AG04449 (cell line): ENCODE measurements around the gene SOX10.

Source experiments
- CTCF ChIA-PET: fragments of 350-600 bp; formaldehyde crosslinking; extraction: SDS; loops from one replicate; lab custom pipeline; 2021; ENCODE audit warnings: antibody characterized with exemption; lab: Yijun Ruan, JAX
- POLR2A ChIA-PET: fragments of 400-600, 350-600 bp; formaldehyde crosslinking; extraction: SDS; loops from one replicate; lab custom pipeline; 2020; ENCODE audit warnings: antibody characterized with exemption, inconsistent platforms; lab: Yijun Ruan, JAX
- DNase-seq: peaks from one replicate; pipeline ENCODE4 v3.0.0-alpha.2; 2010; ENCODE audit warnings: low read depth, low spot score
- H3K4me3 ChIP-seq: 2 replicates; pipeline ENCODE4 v1.5.1; 2011; ENCODE audit warnings: low read depth, mild to moderate bottlenecking, control low read depth, low read length
- TF ChIP-seq, protein P1 (sequence below): IDR thresholded peaks from one replicate; pipeline ENCODE4 v1.5.1; 2011; ENCODE audit warnings: mild to moderate bottlenecking, moderate library complexity, low read length, control low read depth, inconsistent platforms; ENCODE audit not compliant: insufficient read depth; ENCODE audit errors: missing control alignments

SOX10 gene

DNA sequence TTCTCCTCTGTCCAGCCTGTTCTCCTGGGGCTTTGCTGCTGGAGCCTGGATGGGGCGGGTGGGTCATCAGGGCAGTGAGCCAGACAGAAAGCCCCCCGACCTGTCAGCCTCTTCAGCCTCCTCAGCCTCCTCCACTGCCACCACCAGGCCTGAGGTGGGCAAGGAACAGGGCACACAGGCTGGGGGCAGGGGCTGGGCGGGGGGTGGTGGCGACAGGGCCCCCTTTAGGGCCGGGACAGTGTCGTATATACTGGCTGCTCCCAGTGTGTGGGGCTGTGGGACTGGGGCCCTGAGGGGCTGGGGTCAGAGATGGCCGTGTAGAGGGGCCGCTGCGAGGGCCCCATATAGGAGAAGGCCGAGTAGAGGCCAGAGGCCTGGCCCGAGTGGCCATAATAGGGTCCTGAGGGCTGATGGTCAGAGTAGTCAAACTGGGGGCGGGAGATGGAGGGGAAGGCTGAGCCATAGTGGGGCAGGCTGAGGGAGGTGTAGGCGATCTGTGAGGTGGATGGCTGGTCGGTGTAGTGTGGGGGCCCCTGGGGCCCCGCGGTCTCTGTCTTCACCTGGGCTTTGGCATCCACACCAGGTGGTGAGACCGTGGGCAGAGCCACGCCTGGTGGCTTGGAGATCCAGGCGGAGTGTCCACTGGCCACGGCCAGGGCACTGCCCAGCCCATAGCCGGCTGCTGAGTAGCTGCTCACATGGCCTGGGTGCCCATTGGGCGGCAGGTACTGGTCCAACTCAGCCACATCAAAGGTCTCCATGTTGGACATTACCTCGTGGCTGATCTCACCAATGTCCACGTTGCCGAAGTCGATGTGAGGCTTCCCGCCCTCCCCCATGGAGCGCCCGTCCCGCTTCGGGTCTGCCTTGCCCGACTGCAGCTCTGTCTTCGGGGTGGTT is 10.8 kb downstream of the SOX10 start:
- ChIA-PET POLR2A (no interaction called here), CTCF (interaction anchor here (6.6 kb wide), 1 partner anchor 9 kb away, joined by 52 read pairs; no protein-coding TSS in a partner anchor)
- TF ChIP-seq, protein P1, sequence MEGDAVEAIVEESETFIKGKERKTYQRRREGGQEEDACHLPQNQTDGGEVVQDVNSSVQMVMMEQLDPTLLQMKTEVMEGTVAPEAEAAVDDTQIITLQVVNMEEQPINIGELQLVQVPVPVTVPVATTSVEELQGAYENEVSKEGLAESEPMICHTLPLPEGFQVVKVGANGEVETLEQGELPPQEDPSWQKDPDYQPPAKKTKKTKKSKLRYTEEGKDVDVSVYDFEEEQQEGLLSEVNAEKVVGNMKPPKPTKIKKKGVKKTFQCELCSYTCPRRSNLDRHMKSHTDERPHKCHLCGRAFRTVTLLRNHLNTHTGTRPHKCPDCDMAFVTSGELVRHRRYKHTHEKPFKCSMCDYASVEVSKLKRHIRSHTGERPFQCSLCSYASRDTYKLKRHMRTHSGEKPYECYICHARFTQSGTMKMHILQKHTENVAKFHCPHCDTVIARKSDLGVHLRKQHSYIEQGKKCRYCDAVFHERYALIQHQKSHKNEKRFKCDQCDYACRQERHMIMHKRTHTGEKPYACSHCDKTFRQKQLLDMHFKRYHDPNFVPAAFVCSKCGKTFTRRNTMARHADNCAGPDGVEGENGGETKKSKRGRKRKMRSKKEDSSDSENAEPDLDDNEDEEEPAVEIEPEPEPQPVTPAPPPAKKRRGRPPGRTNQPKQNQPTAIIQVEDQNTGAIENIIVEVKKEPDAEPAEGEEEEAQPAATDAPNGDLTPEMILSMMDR = no peak
- DNase-seq = no peak
- H3K4me3 ChIP-seq = no peak overlapping the region

DNA sequence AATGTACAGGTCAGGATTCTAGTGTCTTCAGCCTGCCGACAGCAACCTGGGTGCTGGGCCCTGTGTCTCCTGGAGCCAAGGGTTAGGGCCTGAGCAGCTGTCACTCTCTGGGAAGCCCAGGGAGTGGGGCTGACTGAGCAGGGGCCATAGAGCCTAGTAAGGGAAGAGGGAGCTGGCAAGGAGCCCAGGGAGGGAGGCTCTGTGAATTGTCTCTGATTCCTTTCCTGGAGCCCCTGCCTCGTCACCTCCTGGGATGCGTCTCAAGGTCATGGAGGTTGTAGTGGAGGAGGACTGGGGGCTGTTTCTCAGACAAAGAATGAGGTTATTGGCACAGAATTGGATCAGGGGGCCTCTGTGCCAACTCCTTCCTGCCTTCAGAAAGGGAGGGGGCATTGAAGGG is 11.8 kb downstream of the SOX10 start:
- POLR2A ChIA-PET = no interaction called here

DNA sequence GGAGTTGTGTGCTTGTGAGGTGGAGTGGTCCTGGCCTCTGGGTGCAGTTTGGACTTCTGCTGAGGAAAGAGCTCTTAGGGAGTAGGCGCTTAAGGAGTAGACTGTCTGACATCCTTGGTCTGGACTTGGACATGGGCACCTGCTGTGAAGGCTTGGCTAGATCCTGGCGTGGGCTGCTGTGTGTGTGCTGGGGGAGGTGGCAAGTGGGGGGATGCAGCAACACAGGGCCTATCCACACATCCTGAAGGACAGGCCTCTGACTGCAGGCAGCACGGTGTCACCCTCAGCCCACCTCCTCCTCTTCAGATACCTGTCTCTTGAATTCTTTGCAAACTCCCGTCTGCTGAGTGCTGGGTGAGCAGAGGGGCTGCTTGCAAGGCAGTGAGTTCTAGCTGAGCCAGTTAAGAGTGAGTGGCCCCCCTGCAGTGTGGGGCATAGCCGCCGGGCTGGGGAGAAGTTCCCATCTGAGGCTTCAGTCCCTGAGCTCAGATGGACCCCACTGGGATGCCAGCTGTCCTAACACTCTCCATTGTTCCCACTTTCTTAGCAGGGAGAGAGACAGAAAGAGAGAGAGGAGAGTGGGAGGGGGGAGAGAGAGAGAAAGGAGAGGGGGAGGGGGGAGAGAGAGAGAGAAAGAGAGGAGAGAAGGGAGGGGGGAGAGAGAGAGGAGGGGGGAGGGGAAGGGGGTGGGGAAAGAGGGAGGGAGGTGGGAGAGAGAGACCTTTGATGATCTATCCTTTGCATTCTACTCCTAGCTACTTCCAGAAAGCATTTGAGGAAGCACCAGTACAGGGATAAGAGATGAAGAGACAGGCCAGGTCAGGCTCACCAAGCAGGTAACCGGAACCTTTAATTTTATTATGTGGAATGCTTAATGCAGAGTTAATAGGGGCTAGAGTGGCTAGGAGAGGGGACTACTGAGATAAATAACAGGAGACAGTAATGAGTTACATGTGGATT is 12.6 kb downstream of the SOX10 start:
- TF ChIP-seq, protein P1 = no peak
- DNase-seq = no peak
- no peak overlapping the region for H3K4me3 ChIP-seq
- POLR2A ChIA-PET = no interaction called here
- CTCF ChIA-PET = interaction anchor here (1.0 to 2.5 kb wide), 5 partner anchors 8 to 154 kb away, joined by 3 to 12 read pairs (median 4); no protein-coding TSS in a partner anchor

More for the DNA sequence above, 11.8 kb downstream of the SOX10 start:
- CTCF ChIA-PET = interaction anchor here (1.0 to 6.6 kb wide), 3 partner anchors 8 to 154 kb away, joined by 3 to 52 read pairs (median 4); no protein-coding TSS in a partner anchor
- TF ChIP-seq, protein P1 = no peak
- DNase-seq = no peak
- no peak overlapping the region for H3K4me3 ChIP-seq

DNA sequence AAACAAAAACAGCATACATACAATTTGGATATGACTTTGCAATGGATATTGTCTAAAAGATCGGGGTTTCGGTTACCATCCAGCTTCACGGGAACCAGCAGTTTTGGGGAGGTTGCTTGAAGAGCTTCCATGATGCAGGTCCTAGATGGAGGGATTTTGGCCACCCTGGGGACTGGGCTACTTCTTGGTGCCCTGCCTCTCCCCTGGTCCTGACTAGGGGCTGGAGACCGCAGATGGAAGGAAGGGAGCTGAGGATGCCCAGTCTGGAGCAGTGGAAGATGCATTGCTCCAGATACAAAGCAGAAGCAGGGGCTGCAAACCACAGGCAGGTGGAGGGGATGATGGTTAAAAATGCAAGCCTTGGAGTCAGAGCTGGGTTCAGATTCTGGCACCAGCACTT is 13.5 kb downstream of the SOX10 start:
- ChIA-PET POLR2A (no interaction called here), CTCF (interaction anchor here (1.7 to 2.5 kb wide), 2 partner anchors 12 to 83 kb away, joined by 5 to 12 read pairs; no protein-coding TSS in a partner anchor)
- TF ChIP-seq, protein P1 = no peak
- H3K4me3 ChIP-seq = no peak overlapping the region
- no peak for DNase-seq

DNA sequence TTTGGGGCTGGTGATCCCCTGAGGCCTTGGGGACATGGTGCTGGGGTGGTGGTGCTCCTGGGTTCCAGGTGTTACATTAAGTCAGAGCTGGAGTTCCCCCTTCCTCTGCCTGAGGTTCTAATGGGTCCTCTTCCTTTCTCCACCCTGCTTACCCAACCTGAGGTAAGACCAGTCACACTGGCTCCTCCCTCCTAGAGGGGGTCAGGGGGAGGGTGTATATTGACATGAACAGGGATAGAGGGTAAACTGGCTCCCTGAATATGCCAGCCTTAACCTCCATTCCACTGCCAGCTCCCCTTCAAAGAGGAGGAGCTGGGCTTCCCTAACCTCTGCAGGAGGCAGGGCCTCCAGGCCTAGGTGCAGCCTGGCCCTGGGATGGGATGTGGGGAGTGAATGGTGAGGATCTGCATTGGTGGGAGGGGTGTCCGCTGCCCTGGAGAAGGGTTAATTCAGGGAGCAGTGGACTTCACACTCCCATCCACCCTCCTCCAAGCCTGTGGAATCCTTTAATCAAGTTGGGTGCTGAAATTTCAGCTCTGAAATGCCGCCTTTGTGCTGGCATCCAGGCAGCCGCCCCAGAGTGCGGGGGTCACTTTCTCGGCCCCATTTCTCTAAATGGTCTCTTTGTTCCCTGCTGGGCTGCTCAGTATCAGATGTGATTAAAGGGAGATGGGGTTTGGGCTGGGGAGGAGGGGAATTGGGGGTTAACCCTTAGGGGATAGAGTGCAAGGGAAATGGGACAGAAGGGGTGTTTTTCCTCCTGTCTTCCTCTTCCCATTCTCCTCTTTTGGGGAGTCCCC is 15.7 kb downstream of the SOX10 start:
- no peak for DNase-seq
- TF ChIP-seq, protein P1 = no peak
- ChIA-PET POLR2A (no interaction called here), CTCF (interaction anchor here (1.0 to 7.0 kb wide), 4 partner anchors 26 to 151 kb away, joined by 3 to 101 read pairs (median 4); no protein-coding TSS in a partner anchor)
- no peak overlapping the region for H3K4me3 ChIP-seq
